ENCODE results near the gene DYNLT5. TPM values are rescaled to one million over a fixed set of nuclear protein-coding genes. Genes with fewer than 3 reads are reported as not detected.
A peak's percentile ranks its signal among the peaks of the same experiment; 100 is the strongest.

DYNLT5 gene
- total and polyA plus RNA-seq, 2 donors (not counting 1 experiment from before 2014, with no cell fraction given): not detected

DNA sequence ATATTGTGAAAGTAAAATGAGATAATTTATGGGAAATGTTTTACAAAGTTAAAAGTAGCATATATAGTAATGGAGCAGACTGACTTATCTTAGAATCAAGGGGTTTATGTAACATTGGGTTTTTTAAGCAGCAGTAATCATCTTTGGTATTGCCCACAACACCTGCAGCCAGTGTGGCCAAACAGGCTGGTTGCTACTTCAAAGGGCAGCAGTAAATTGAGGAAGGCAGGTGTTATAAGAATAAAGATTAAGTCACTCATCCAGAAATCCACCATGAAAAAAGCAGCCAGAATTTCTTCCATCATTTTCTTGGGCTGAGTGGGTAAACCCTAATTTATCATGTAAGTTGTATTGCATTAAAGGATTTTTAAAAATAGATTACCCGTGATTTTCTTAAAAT lies 16.7 kb downstream of the DYNLT5 start:
- H3K9me3 ChIP-seq (ENCODE audit: control extremely low read depth in 1 of 3, control insufficient read depth in 2 of 3, insufficient read depth in 1 of 3, low read length in 2 of 3): no peaks in the 10 kb centered on the region
- H3K4me1 ChIP-seq (ENCODE audit: control insufficient read depth in 2 of 2, insufficient read depth in 2 of 2, low read length in 2 of 2): no peaks in the 10 kb centered on the region
- intact Hi-C loops (cut with micrococcal nuclease): no loop called here
- no CpG with 5 or more reads among the region's 1 CpG for WGBS (ENCODE audit: insufficient coverage)
- no peaks in the 10 kb centered on the region for H3K36me3 ChIP-seq (replicated peaks in 1 of 2; ENCODE audit: control extremely low read depth in 1 of 2, control insufficient read depth in 1 of 2, extremely low read depth in 1 of 2, insufficient read depth in 2 of 2, low read length in 1 of 2)
- H3K4me2 ChIP-seq (replicated peaks; ENCODE audit: low read depth, low read length, poor library complexity, severe bottlenecking): no peak overlapping the region
- no peak for TF ChIP-seq EZH2 (IDR thresholded peaks at IDR 0.05; ENCODE audit: borderline replicate concordance, insufficient read depth, low read depth, low read length, poor library complexity, severe bottlenecking)
- TF ChIP-seq, protein P1, sequence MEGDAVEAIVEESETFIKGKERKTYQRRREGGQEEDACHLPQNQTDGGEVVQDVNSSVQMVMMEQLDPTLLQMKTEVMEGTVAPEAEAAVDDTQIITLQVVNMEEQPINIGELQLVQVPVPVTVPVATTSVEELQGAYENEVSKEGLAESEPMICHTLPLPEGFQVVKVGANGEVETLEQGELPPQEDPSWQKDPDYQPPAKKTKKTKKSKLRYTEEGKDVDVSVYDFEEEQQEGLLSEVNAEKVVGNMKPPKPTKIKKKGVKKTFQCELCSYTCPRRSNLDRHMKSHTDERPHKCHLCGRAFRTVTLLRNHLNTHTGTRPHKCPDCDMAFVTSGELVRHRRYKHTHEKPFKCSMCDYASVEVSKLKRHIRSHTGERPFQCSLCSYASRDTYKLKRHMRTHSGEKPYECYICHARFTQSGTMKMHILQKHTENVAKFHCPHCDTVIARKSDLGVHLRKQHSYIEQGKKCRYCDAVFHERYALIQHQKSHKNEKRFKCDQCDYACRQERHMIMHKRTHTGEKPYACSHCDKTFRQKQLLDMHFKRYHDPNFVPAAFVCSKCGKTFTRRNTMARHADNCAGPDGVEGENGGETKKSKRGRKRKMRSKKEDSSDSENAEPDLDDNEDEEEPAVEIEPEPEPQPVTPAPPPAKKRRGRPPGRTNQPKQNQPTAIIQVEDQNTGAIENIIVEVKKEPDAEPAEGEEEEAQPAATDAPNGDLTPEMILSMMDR (IDR thresholded peaks at IDR 0.05): no peak
- H3K4me1 Mint-ChIP-seq: no peaks in the 10 kb centered on the region
- no peaks in the 10 kb centered on the region for H3K27me3 ChIP-seq (replicated peaks in 1 of 4; ENCODE audit: control extremely low read depth in 1 of 4, control insufficient read depth in 3 of 4, insufficient read depth in 4 of 4, low read length in 3 of 4)
- no peaks in the 10 kb centered on the region for H4K20me1 ChIP-seq (ENCODE audit: control insufficient read depth, insufficient read depth, low read length, poor library complexity, severe bottlenecking)
- no peak overlapping the region for H3K9ac ChIP-seq (ENCODE audit: low read length)
- H2AFZ ChIP-seq (ENCODE audit: insufficient read depth, low read depth, low read length, poor library complexity, severe bottlenecking): no peak overlapping the region
- H3K4me3 ChIP-seq (ENCODE audit: control extremely low read depth in 1 of 5, extremely low read depth in 1 of 5, insufficient read depth in 1 of 5, low read depth in 2 of 5, low read length in 4 of 5): no peak overlapping the region
- no peaks in the 10 kb centered on the region for H3K27me3 Mint-ChIP-seq
- H3K9me3 Mint-ChIP-seq (ENCODE audit: insufficient read depth): no peaks in the 10 kb centered on the region
- no peak overlapping the region for H3K27ac ChIP-seq (ENCODE audit: low read length in 2 of 2)
- no peak overlapping the region for H3K27ac Mint-ChIP-seq
- H3K79me2 ChIP-seq (ENCODE audit: control insufficient read depth, insufficient read depth, low read length): no peaks in the 10 kb centered on the region
- CTCF ChIA-PET: no interaction called here
- no peak overlapping the region for H3K4me3 Mint-ChIP-seq
- DNase-seq: no peak
- POLR2A ChIA-PET: no interaction called here
- no peak for ATAC-seq (ENCODE audit: low read depth)

DNA sequence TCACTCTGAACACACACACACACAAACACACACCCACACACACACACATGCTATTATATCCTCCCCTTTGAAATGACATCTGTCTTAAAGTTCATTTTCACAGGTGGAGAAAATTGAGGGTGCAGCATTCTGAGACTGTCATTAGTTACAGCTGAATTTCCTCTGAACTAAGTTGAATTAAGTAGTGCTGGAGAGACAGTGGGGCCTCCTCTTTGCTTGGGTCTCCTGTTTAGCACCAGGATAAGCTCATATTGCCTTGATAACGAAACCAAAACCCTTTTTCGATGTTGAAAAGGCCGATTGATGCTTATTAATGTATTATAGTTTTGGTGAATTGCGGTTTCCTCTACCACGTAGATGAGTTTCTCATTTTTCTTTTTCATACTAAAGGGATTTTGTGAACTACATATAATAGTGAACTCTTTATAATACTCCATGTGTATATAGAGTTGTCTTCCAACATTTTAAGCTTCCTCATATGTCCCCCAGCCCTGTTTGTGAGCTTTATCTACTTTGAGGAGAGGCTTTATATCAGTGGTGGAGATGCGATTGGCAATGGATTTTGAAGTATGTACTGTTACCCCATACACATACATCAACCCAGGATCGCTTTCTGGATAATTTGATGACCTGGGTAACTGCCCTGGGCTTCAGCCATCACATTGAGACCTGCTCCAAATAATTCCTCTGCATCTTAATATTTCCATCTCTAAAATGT lies 17.4 kb downstream of the DYNLT5 start:
- POLR2A ChIA-PET: no interaction called here
- Histone ChIP-seq H3K27ac (ENCODE audit: low read length in 2 of 2) (no peak overlapping the region), H3K4me2 (replicated peaks; ENCODE audit: low read depth, low read length, poor library complexity, severe bottlenecking) (no peak overlapping the region), H3K4me3 (ENCODE audit: control extremely low read depth in 1 of 5, extremely low read depth in 1 of 5, insufficient read depth in 1 of 5, low read depth in 2 of 5, low read length in 4 of 5) (no peak overlapping the region), H4K20me1 (ENCODE audit: control insufficient read depth, insufficient read depth, low read length, poor library complexity, severe bottlenecking) (no peaks in the 10 kb centered on the region), H3K9me3 (ENCODE audit: control extremely low read depth in 1 of 3, control insufficient read depth in 2 of 3, insufficient read depth in 1 of 3, low read length in 2 of 3) (no peaks in the 10 kb centered on the region), H3K27me3 (replicated peaks in 1 of 4; ENCODE audit: control extremely low read depth in 1 of 4, control insufficient read depth in 3 of 4, insufficient read depth in 4 of 4, low read length in 3 of 4) (no peaks in the 10 kb centered on the region), H3K79me2 (ENCODE audit: control insufficient read depth, insufficient read depth, low read length) (no peaks in the 10 kb centered on the region), H3K36me3 (replicated peaks in 1 of 2; ENCODE audit: control extremely low read depth in 1 of 2, control insufficient read depth in 1 of 2, extremely low read depth in 1 of 2, insufficient read depth in 2 of 2, low read length in 1 of 2) (no peaks in the 10 kb centered on the region), H2AFZ (ENCODE audit: insufficient read depth, low read depth, low read length, poor library complexity, severe bottlenecking) (peak overlapping the region; percentile 0), H3K4me1 (ENCODE audit: control insufficient read depth in 2 of 2, insufficient read depth in 2 of 2, low read length in 2 of 2) (no peaks in the 10 kb centered on the region), H3K9ac (ENCODE audit: low read length) (no peak overlapping the region)
- no CpG with 5 or more reads among the region's 7 CpGs for WGBS (ENCODE audit: insufficient coverage)
- no peak for TF ChIP-seq EZH2 (IDR thresholded peaks at IDR 0.05; ENCODE audit: borderline replicate concordance, insufficient read depth, low read depth, low read length, poor library complexity, severe bottlenecking)
- TF ChIP-seq, protein P1 (IDR thresholded peaks at IDR 0.05): no peak
- Mint-ChIP-seq H3K27ac (no peak overlapping the region), H3K27me3 (no peaks in the 10 kb centered on the region), H3K4me1 (no peaks in the 10 kb centered on the region), H3K9me3 (ENCODE audit: insufficient read depth) (no peaks in the 10 kb centered on the region), H3K4me3 (no peak overlapping the region)
- intact Hi-C loops (cut with micrococcal nuclease): no loop called here
- CTCF ChIA-PET: interaction anchor here (0.6 to 1.0 kb wide), 3 partner anchors 176 to 380 kb away, joined by 3 to 4 read pairs (median 3); no protein-coding TSS in a partner anchor
- ATAC-seq (ENCODE audit: low read depth) (no peak), DNase-seq (no peak)

All from B cell (primary cell).